IMR-90 (cell line): ENCODE data around the gene MGAT4D.

Source experiments
- BHLHE40 ChIP-seq: fragments of 150-350 bp; IDR thresholded peaks from 2 replicates; pipeline ENCODE4 v1.6.1; 2016; ENCODE audit warnings: mild to moderate bottlenecking, low read depth, low read length
- CEBPB ChIP-seq: IDR thresholded peaks from 2 replicates; pipeline ENCODE4 v1.6.1; 2012; ENCODE audit warnings: low read depth, low read length, improper control_type of control experiment
- MAFK ChIP-seq: IDR thresholded peaks from 2 replicates; pipeline ENCODE4 v1.6.1; 2012; ENCODE audit warnings: low read depth, low read length, improper control_type of control experiment
- MAZ ChIP-seq: IDR thresholded peaks from 2 replicates; pipeline ENCODE4 v1.6.1; 2012; ENCODE audit warnings: low read depth, mild to moderate bottlenecking, low read length, improper control_type of control experiment, moderate library complexity, borderline replicate concordance
- MXI1 ChIP-seq: IDR thresholded peaks from 2 replicates; pipeline ENCODE4 v1.6.1; 2012; ENCODE audit warnings: low read depth, mild to moderate bottlenecking, low read length, moderate library complexity, borderline replicate concordance
- POLR2A ChIP-seq: IDR thresholded peaks from 2 replicates; pipeline ENCODE4 v1.6.1; 2012; ENCODE audit warnings: mild to moderate bottlenecking, low read depth, low read length
- RAD21 ChIP-seq: IDR thresholded peaks from 2 replicates; pipeline ENCODE4 v1.6.1; 2012; ENCODE audit warnings: low read length, improper control_type of control experiment
- RFX5 ChIP-seq: IDR thresholded peaks from 2 replicates; pipeline ENCODE4 v1.8.0; 2012; ENCODE audit warnings: low read depth, mild to moderate bottlenecking, low read length, moderate library complexity
- SMC3 ChIP-seq: fragments of 150-350 bp; IDR thresholded peaks from 2 replicates; pipeline ENCODE4 v1.6.1; 2016; ENCODE audit warnings: low read depth, mild to moderate bottlenecking, antibody characterized with exemption, low read length, moderate library complexity
- TF ChIP-seq, protein P1 (sequence below): conservative IDR thresholded peaks from 2 replicates; pipeline ENCODE4 v1.5.1; 2012; ENCODE audit warnings: mild to moderate bottlenecking, low read depth, low read length, improper control_type of control experiment
- TF ChIP-seq, protein P2 (sequence below): fragments of 150-350 bp; IDR thresholded peaks from 2 replicates; pipeline ENCODE4 v1.6.1; 2016; ENCODE audit warnings: low read depth, mild to moderate bottlenecking, low read length, moderate library complexity, borderline replicate concordance

DNA sequence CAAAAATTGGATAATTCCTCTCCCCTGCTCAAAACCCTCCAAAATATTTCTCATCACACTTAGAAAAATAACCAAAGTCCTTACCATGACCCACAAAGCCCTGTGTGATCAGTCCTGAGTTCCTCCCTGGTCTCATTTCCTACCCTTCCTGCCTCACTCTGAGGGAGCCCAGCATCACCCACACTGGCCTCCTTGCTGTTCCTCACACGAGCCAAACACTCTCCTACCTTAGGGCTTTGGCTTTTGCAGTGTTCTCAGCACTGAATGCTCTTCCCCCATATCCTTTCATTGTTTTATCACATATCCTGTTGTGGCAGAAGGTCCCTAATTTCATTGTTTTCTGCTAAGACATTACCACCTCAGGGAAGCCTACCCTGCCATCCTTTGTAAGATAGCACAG lies 12.2 kb downstream of the MGAT4D start:
- TF ChIP-seq, protein P1, sequence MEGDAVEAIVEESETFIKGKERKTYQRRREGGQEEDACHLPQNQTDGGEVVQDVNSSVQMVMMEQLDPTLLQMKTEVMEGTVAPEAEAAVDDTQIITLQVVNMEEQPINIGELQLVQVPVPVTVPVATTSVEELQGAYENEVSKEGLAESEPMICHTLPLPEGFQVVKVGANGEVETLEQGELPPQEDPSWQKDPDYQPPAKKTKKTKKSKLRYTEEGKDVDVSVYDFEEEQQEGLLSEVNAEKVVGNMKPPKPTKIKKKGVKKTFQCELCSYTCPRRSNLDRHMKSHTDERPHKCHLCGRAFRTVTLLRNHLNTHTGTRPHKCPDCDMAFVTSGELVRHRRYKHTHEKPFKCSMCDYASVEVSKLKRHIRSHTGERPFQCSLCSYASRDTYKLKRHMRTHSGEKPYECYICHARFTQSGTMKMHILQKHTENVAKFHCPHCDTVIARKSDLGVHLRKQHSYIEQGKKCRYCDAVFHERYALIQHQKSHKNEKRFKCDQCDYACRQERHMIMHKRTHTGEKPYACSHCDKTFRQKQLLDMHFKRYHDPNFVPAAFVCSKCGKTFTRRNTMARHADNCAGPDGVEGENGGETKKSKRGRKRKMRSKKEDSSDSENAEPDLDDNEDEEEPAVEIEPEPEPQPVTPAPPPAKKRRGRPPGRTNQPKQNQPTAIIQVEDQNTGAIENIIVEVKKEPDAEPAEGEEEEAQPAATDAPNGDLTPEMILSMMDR, result no peak
- TF ChIP-seq POLR2A (no peak), RFX5 (no peak), SMC3 (no peak), BHLHE40 (no peak), MAZ (no peak), RAD21 (no peak), MAFK (no peak), CEBPB (no peak), MXI1 (no peak)
- TF ChIP-seq, protein P2, sequence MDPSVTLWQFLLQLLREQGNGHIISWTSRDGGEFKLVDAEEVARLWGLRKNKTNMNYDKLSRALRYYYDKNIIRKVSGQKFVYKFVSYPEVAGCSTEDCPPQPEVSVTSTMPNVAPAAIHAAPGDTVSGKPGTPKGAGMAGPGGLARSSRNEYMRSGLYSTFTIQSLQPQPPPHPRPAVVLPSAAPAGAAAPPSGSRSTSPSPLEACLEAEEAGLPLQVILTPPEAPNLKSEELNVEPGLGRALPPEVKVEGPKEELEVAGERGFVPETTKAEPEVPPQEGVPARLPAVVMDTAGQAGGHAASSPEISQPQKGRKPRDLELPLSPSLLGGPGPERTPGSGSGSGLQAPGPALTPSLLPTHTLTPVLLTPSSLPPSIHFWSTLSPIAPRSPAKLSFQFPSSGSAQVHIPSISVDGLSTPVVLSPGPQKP, result no peak
